Type B pancreatic cell (in vitro differentiated cells): Measurements from ENCODE around the gene APOBEC3C. TPM values are rescaled to one million over a fixed set of nuclear protein-coding genes. Genes with fewer than 3 reads are reported as not detected.

Experiments
- DNase-seq: peaks from one replicate; pipeline ENCODE4 v3.0.0; 2021; ENCODE audit warnings: mixed read lengths; ENCODE audit not compliant: unreplicated experiment; ENCODE audit errors: extremely low spot score
- H3K27ac Mint-ChIP-seq: 2 replicates; pipeline ENCODE4 v1.8.0; 2021; ENCODE audit warnings: mild to moderate bottlenecking, mixed read lengths
- H3K27me3 Mint-ChIP-seq: 2 replicates; pipeline ENCODE4 v1.8.0; 2021; ENCODE audit warnings: mixed read lengths
- H3K36me3 Mint-ChIP-seq: 2 replicates; pipeline ENCODE4 v1.8.0; 2021; ENCODE audit warnings: mixed read lengths
- H3K4me1 Mint-ChIP-seq: one replicate; pipeline ENCODE4 v1.8.0; 2021; ENCODE audit warnings: mixed read lengths; ENCODE audit not compliant: unreplicated experiment
- H3K4me3 Mint-ChIP-seq: 2 replicates; pipeline ENCODE4 v1.8.0; 2021; ENCODE audit warnings: mild to moderate bottlenecking, mixed read lengths
- H3K9me3 Mint-ChIP-seq: 2 replicates; pipeline ENCODE4 v1.8.0; 2021; ENCODE audit warnings: mixed read lengths
- CTCF ChIP-seq: fragments of 200-600 bp; sonication (generic); conservative IDR thresholded peaks from 2 replicates; pipeline ENCODE4 v1.5.0; 2021; ENCODE audit warnings: antibody characterized with exemption, mild to moderate bottlenecking
- total RNA-seq: library from RNA; stranded (reverse); gene quantifications from 2 replicates; pipeline ENCODE4 v1.2.1, GENCODE V29; 2021; ENCODE audit warnings: low replicate concordance

APOBEC3C gene
- total RNA-seq, 1 donor from 2014 or later: 26.0 TPM

- H3K27me3 Mint-ChIP-seq: peaks cover 5% of the 10 kb centered on the region
- H3K4me3 Mint-ChIP-seq: no peak overlapping the region
- no peaks in the 10 kb centered on the region for H3K36me3 Mint-ChIP-seq
- TF ChIP-seq CTCF: no peak
- H3K4me1 Mint-ChIP-seq: peaks cover 8% of the 10 kb centered on the region
- no peak for DNase-seq
- H3K9me3 Mint-ChIP-seq: no peaks in the 10 kb centered on the region
- no peak overlapping the region for H3K27ac Mint-ChIP-seq
Observed at GRCh38 chr22:38966942-38967341, 47.1 kb upstream of the APOBEC3C start.

- no peak for DNase-seq
- Mint-ChIP-seq H3K9me3 (no peaks in the 10 kb centered on the region), H3K27me3 (peaks cover 5% of the 10 kb centered on the region), H3K27ac (no peak overlapping the region), H3K36me3 (no peaks in the 10 kb centered on the region), H3K4me3 (no peak overlapping the region), H3K4me1 (peaks cover 8% of the 10 kb centered on the region)
- TF ChIP-seq CTCF: no peak
Observed at GRCh38 chr22:38967451-38968450, 46.3 kb upstream of the APOBEC3C start.

- no peak overlapping the region for H3K27ac Mint-ChIP-seq
- H3K9me3 Mint-ChIP-seq: no peaks in the 10 kb centered on the region
- no peak overlapping the region for H3K4me3 Mint-ChIP-seq
- H3K27me3 Mint-ChIP-seq: peaks cover 5% of the 10 kb centered on the region
- H3K4me1 Mint-ChIP-seq: peaks cover 6% of the 10 kb centered on the region
- H3K36me3 Mint-ChIP-seq: no peaks in the 10 kb centered on the region
- DNase-seq: no peak
- TF ChIP-seq CTCF: no peak
Observed at GRCh38 chr22:38968801-38969200, 45.3 kb upstream of the APOBEC3C start.

GRCh38 chr22:38970551-38970950, 43.5 kb upstream of the APOBEC3C start:
- Mint-ChIP-seq H3K4me1 (peaks cover under 1% of the 10 kb centered on the region), H3K36me3 (no peaks in the 10 kb centered on the region), H3K27ac (no peak overlapping the region), H3K27me3 (peaks cover 5% of the 10 kb centered on the region), H3K4me3 (no peak overlapping the region), H3K9me3 (no peaks in the 10 kb centered on the region)
- TF ChIP-seq CTCF: no peak
- DNase-seq: no peak

- Mint-ChIP-seq H3K4me1 (no peaks in the 10 kb centered on the region), H3K27ac (no peak overlapping the region), H3K9me3 (no peaks in the 10 kb centered on the region), H3K27me3 (peaks cover 5% of the 10 kb centered on the region), H3K36me3 (no peaks in the 10 kb centered on the region), H3K4me3 (no peak overlapping the region)
- no peak for TF ChIP-seq CTCF
- no peak for DNase-seq
Observed at GRCh38 chr22:38971202-38971601, 42.9 kb upstream of the APOBEC3C start.
